ENCODE results near the gene DNAJA4. TPM values are rescaled to one million over a fixed set of nuclear protein-coding genes. Genes with fewer than 3 reads are reported as not detected.

DNAJA4 gene
- total and polyA plus RNA-seq, 2 experiments from 2014 or later = 5.0 to 12.5 TPM

GRCh38 chr15:78302579-78303312 lies 38.4 kb downstream of the DNAJA4 start:
- Histone ChIP-seq H3F3A (replicated peaks; ENCODE audit: low read depth) (0 out of 2 replicates have a peak, but pooled peaks cover 8% of the 10 kb centered on the region), H3K4me1 (ENCODE audit: insufficient read depth) (0 out of 2 replicates have a peak, but pooled peaks cover 6% of the 10 kb centered on the region), H3K4me3 (no peak overlapping the region), H3K4me2 (no peak overlapping the region), H2AFZ (no peak overlapping the region), H3K27ac (ENCODE audit: low read depth) (no peak overlapping the region), H4K20me1 (replicated peaks; ENCODE audit: insufficient read depth) (no peaks in the 10 kb centered on the region), H3K27me3 (ENCODE audit: insufficient read depth) (peaks cover 10% of the 10 kb centered on the region; the same call in 1 of the 2 replicates), H3K79me2 (replicated peaks; ENCODE audit: insufficient read depth) (peaks cover 14% of the 10 kb centered on the region), H3K9me2 (ENCODE audit: insufficient read depth) (peaks cover 5% of the 10 kb centered on the region), H3K36me3 (ENCODE audit: insufficient read depth) (no peaks in the 10 kb centered on the region)
- Mint-ChIP-seq H3K4me1 (0 out of 3 replicates have a peak, but pooled peaks cover 2% of the 10 kb centered on the region), H3K36me3 (ENCODE audit: low read depth) (no peaks in the 10 kb centered on the region), H3K27ac (no peak overlapping the region), H3K27me3 (ENCODE audit: insufficient read depth, low read depth, poor library complexity) (peaks cover 6% of the 10 kb centered on the region), H3K9me3 (peaks cover 3% of the 10 kb centered on the region; the same call in 1 of the 3 replicates), H3K4me3 (no peak overlapping the region)
- DNase-seq (ENCODE audit: low spot score) = no peak
- TF ChIP-seq EZH2 (IDR thresholded peaks at IDR 0.05; ENCODE audit: low read depth, unreplicated experiment) (no peak), CTCF (conservative IDR thresholded peaks at IDR 0.05; ENCODE audit: low read depth in 2 of 2) (no peak), ZNF331 (CRISPR knock-in tag; IDR thresholded peaks at IDR 0.05; ENCODE audit: low read depth) (no peak), ZNF114 (CRISPR knock-in tag; IDR thresholded peaks at IDR 0.05) (no peak)
- ATAC-seq = no peak

- Histone ChIP-seq H3K36me3 (ENCODE audit: insufficient read depth) (no peaks in the 10 kb centered on the region), H3K27ac (ENCODE audit: low read depth) (no peak overlapping the region), H3K4me3 (no peak overlapping the region), H3F3A (replicated peaks; ENCODE audit: low read depth) (0 out of 2 replicates have a peak, but pooled peaks cover 4% of the 10 kb centered on the region), H2AFZ (peak overlapping the region; percentile 43; the same call in 1 of the 2 replicates), H3K4me1 (ENCODE audit: insufficient read depth) (no peaks in the 10 kb centered on the region), H4K20me1 (replicated peaks; ENCODE audit: insufficient read depth) (no peaks in the 10 kb centered on the region), H3K9me2 (ENCODE audit: insufficient read depth) (peaks cover 5% of the 10 kb centered on the region), H3K27me3 (ENCODE audit: insufficient read depth) (peaks cover 10% of the 10 kb centered on the region; the same call in 1 of the 2 replicates), H3K79me2 (replicated peaks; ENCODE audit: insufficient read depth) (no peaks in the 10 kb centered on the region), H3K4me2 (no peak overlapping the region)
- Mint-ChIP-seq H3K27ac (no peak overlapping the region), H3K9me3 (peaks cover 3% of the 10 kb centered on the region; the same call in 1 of the 3 replicates), H3K27me3 (ENCODE audit: insufficient read depth, low read depth, poor library complexity) (peaks cover 10% of the 10 kb centered on the region), H3K36me3 (ENCODE audit: low read depth) (no peaks in the 10 kb centered on the region), H3K4me3 (no peak overlapping the region), H3K4me1 (peaks cover 5% of the 10 kb centered on the region; the same call in 1 of the 3 replicates)
- DNase-seq (ENCODE audit: low spot score) = no peak
- ATAC-seq = no peak
- TF ChIP-seq ZNF331 (CRISPR knock-in tag; IDR thresholded peaks at IDR 0.05; ENCODE audit: low read depth) = no peak
- TF ChIP-seq ZNF462 (CRISPR knock-in tag; IDR thresholded peaks at IDR 0.05) = no peak
- TF ChIP-seq CTCF (conservative IDR thresholded peaks at IDR 0.05; ENCODE audit: low read depth in 2 of 2) = no peak
These were observed 40.1 kb downstream of the DNAJA4 start for GRCh38 chr15:78304216-78305066.
